Measurements from ENCODE around the gene CHIA. TPM values are rescaled to one million over a fixed set of nuclear protein-coding genes. Genes with fewer than 3 reads are reported as not detected.

Gene CHIA
- total RNA-seq, 4 donors from 2014 or later, result not detected

GRCh38 chr1:111275079-111275478, 15.6 kb upstream of the CHIA start:
- Histone ChIP-seq H3K4me1 (peaks cover 11 to 20% of the 10 kb centered on the region in 2 donors), H3K4me3 (replicated peaks in 1 of 3) (no peak overlapping the region), H3K27ac (peak overlapping the region in 2 of 3 donors; percentile 19 to 25), H3K36me3 (no peaks in the 10 kb centered on the region), H3K9me3 (no peaks in the 10 kb centered on the region), H3K27me3 (no peaks in the 10 kb centered on the region)
- WGBS, 2 donors, result 30 to 39% methylated on average over 1 of the region's 1 CpG
- no peak for TF ChIP-seq CTCF (IDR thresholded peaks at IDR 0.05)
- no peak for TF ChIP-seq POLR2A (IDR thresholded peaks at IDR 0.05)
- peak; percentile 63 to 73 for DNase-seq
- intact Hi-C loops (cut with DNase I), result no loop called here

- no peak overlapping the region for H3K4me3 ChIP-seq (replicated peaks in 1 of 3)
- TF ChIP-seq CTCF (IDR thresholded peaks at IDR 0.05) (no peak), POLR2A (IDR thresholded peaks at IDR 0.05) (no peak)
- no peaks in the 10 kb centered on the region for H3K27me3 ChIP-seq
- no peak for DNase-seq
- H3K9me3 ChIP-seq, result no peaks in the 10 kb centered on the region
- intact Hi-C loops (cut with DNase I), result no loop called here
- H3K36me3 ChIP-seq, result no peaks in the 10 kb centered on the region
- H3K4me1 ChIP-seq, result peaks cover 8 to 15% of the 10 kb centered on the region in 2 donors
- peak overlapping the region in 2 of 3 donors; percentile 9 to 19 for H3K27ac ChIP-seq
Measured at GRCh38 chr1:111275780-111276433, 14.7 kb upstream of the CHIA start.

- intact Hi-C loops (cut with DNase I), result no loop called here
- H3K9me3 ChIP-seq, result no peaks in the 10 kb centered on the region
- TF ChIP-seq CTCF (IDR thresholded peaks at IDR 0.05) (no peak), POLR2A (IDR thresholded peaks at IDR 0.05) (no peak)
- DNase-seq, result no peak
- WGBS, 2 donors, result 85% methylated on average over 4 of the region's 4 CpGs
- H3K27ac ChIP-seq, result no peak overlapping the region
- H3K36me3 ChIP-seq, result no peaks in the 10 kb centered on the region
- peaks cover 4 to 7% of the 10 kb centered on the region in 2 donors for H3K4me1 ChIP-seq
- H3K27me3 ChIP-seq, result no peaks in the 10 kb centered on the region
- no peak overlapping the region for H3K4me3 ChIP-seq (replicated peaks in 1 of 3)
Measured at GRCh38 chr1:111279144-111279543, 11.5 kb upstream of the CHIA start.

GRCh38 chr1:111280267-111280666, 10.4 kb upstream of the CHIA start:
- no peak overlapping the region for H3K27ac ChIP-seq
- DNase-seq, result no peak
- H3K4me3 ChIP-seq (replicated peaks in 1 of 3), result no peak overlapping the region
- no peaks in the 10 kb centered on the region for H3K27me3 ChIP-seq
- no peak for TF ChIP-seq CTCF (IDR thresholded peaks at IDR 0.05)
- TF ChIP-seq POLR2A (IDR thresholded peaks at IDR 0.05), result no peak
- H3K9me3 ChIP-seq, result no peaks in the 10 kb centered on the region
- intact Hi-C loops (cut with DNase I), result no loop called here
- H3K4me1 ChIP-seq, result peaks cover 0 to 3% of the 10 kb centered on the region in 2 donors
- H3K36me3 ChIP-seq, result no peaks in the 10 kb centered on the region

- intact Hi-C loops (cut with DNase I), result no loop called here
- no peaks in the 10 kb centered on the region for H3K9me3 ChIP-seq
- TF ChIP-seq POLR2A (IDR thresholded peaks at IDR 0.05), result no peak
- no peak for TF ChIP-seq CTCF (IDR thresholded peaks at IDR 0.05)
- H3K27me3 ChIP-seq, result no peaks in the 10 kb centered on the region
- WGBS, 2 donors, result 68 to 75% methylated on average over 5 of the region's 5 CpGs
- H3K4me1 ChIP-seq, result no peaks in the 10 kb centered on the region
- DNase-seq, result peak; percentile 5 to 13
- no peak overlapping the region for H3K4me3 ChIP-seq (replicated peaks in 1 of 3)
- H3K36me3 ChIP-seq, result no peaks in the 10 kb centered on the region
- no peak overlapping the region for H3K27ac ChIP-seq
Measured at GRCh38 chr1:111281411-111281810, 9.2 kb upstream of the CHIA start.

Data from thyroid gland (tissue), 4 donors.